Karpas-422 (cell line): ENCODE results near the gene ADD1. TPM values are rescaled to one million over a fixed set of nuclear protein-coding genes. Genes with fewer than 3 reads are reported as not detected.

Experiments used
- DNase-seq: peaks from one replicate; pipeline ENCODE4 v3.0.0-alpha.2; 2015
- H2AFZ ChIP-seq: fragments of 200-600 bp; sonication (generic); 2 replicates; pipeline ENCODE4 v1.6.1; 2014; ENCODE audit warnings: antibody characterized with exemption, low read length, mixed read lengths
- H3K27ac ChIP-seq: fragments of 200-600 bp; sonication (generic); 2 replicates; pipeline ENCODE4 v1.5.1; 2014; ENCODE audit warnings: mild to moderate bottlenecking, low read length, moderate library complexity
- H3K27me3 ChIP-seq: fragments of 200-600 bp; sonication (generic); 2 replicates; pipeline ENCODE4 v1.6.1; 2014; ENCODE audit warnings: low read length, mixed read lengths
- H3K36me3 ChIP-seq: fragments of 200-600 bp; sonication (generic); 2 replicates; pipeline ENCODE4 v1.6.1; 2014; ENCODE audit warnings: low read length, mixed read lengths; ENCODE audit not compliant: insufficient read depth
- H3K4me1 ChIP-seq: fragments of 200-600 bp; sonication (generic); 2 replicates; pipeline ENCODE4 v1.6.1; 2014; ENCODE audit warnings: mild to moderate bottlenecking, low read length, mixed read lengths
- H3K4me2 ChIP-seq: fragments of 200-600 bp; sonication (generic); 2 replicates; pipeline ENCODE4 v1.6.1; 2014; ENCODE audit warnings: low read length, low read depth, mild to moderate bottlenecking; ENCODE audit not compliant: poor library complexity, severe bottlenecking
- H3K4me3 ChIP-seq: fragments of 200-600 bp; sonication (generic); 2 replicates; pipeline ENCODE4 v1.5.1; 2014; ENCODE audit warnings: mild to moderate bottlenecking, antibody characterized with exemption, low read length, mixed read lengths
- H3K79me2 ChIP-seq: fragments of 200-600 bp; sonication (generic); 2 replicates; pipeline ENCODE4 v1.6.1; 2014; ENCODE audit warnings: mild to moderate bottlenecking, low read length, mixed read lengths
- H3K9ac ChIP-seq: fragments of 200-600 bp; sonication (generic); 2 replicates; pipeline ENCODE4 v1.6.0; 2014; ENCODE audit warnings: low read length
- H3K9me2 ChIP-seq: fragments of 200-600 bp; sonication (generic), shearing (Covaris generic); replicated peaks from 2 replicates; pipeline ENCODE4 v1.6.0; 2014; ENCODE audit warnings: mild to moderate bottlenecking, low read length, moderate library complexity; ENCODE audit not compliant: insufficient read depth
- H3K9me3 ChIP-seq: fragments of 300-700, 200-600 bp; sonication (generic); 2 replicates; pipeline ENCODE4 v1.6.1; 2014; ENCODE audit warnings: low read length, mixed read lengths
- H4K20me1 ChIP-seq: fragments of 200-600 bp; sonication (generic); 2 replicates; pipeline ENCODE4 v1.6.1; 2014; ENCODE audit warnings: mild to moderate bottlenecking, antibody characterized with exemption, low read length, low read depth; ENCODE audit not compliant: insufficient read depth
- total RNA-seq: library from RNA; depleted of rRNA; stranded (reverse); fragments of >200 nt; shearing (Covaris generic); gene quantifications from 2 replicates; pipeline ENCODE4 v1.2.3, GENCODE V29; 2014; ENCODE audit warnings: low replicate concordance

The ADD1 gene
- total RNA-seq, 1 experiment from 2014 or later: 69.7 TPM

DNA sequence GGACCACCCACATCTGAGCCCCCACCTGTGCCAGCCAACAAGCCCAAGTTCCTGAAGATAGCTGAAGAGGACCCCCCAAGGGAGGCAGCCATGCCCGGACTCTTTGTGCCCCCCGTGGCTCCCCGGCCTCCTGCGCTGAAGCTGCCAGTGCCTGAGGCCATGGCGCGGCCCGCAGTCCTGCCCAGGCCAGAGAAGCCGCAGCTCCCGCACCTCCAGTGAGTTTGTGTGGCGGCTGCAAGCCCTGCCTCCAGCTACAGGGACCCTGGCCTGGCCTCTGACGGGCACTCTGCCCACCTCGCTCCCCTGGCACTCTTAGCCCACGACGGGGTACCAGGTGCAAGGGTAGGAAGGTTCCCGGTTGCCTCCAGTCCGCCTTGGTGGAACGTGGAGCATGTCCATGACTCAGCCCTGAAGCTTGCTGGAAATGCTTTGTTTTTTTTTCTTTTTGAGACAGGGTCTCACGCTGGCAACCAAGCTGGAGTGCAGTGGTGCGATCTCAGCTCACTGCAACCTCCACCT is 13.7 kb upstream of the ADD1 start:
- Histone ChIP-seq H2AFZ (no peak overlapping the region), H3K27me3 (no peaks in the 10 kb centered on the region), H3K79me2 (no peaks in the 10 kb centered on the region), H3K9me3 (no peaks in the 10 kb centered on the region), H4K20me1 (0 out of 2 replicates have a peak, but pooled peaks cover 10% of the 10 kb centered on the region), H3K9me2 (no peaks in the 10 kb centered on the region), H3K4me1 (peaks cover 30% of the 10 kb centered on the region), H3K36me3 (no peaks in the 10 kb centered on the region), H3K9ac (no peak overlapping the region), H3K4me3 (no peak overlapping the region), H3K4me2 (no peak overlapping the region), H3K27ac (no peak overlapping the region)
- no peak for DNase-seq

DNA sequence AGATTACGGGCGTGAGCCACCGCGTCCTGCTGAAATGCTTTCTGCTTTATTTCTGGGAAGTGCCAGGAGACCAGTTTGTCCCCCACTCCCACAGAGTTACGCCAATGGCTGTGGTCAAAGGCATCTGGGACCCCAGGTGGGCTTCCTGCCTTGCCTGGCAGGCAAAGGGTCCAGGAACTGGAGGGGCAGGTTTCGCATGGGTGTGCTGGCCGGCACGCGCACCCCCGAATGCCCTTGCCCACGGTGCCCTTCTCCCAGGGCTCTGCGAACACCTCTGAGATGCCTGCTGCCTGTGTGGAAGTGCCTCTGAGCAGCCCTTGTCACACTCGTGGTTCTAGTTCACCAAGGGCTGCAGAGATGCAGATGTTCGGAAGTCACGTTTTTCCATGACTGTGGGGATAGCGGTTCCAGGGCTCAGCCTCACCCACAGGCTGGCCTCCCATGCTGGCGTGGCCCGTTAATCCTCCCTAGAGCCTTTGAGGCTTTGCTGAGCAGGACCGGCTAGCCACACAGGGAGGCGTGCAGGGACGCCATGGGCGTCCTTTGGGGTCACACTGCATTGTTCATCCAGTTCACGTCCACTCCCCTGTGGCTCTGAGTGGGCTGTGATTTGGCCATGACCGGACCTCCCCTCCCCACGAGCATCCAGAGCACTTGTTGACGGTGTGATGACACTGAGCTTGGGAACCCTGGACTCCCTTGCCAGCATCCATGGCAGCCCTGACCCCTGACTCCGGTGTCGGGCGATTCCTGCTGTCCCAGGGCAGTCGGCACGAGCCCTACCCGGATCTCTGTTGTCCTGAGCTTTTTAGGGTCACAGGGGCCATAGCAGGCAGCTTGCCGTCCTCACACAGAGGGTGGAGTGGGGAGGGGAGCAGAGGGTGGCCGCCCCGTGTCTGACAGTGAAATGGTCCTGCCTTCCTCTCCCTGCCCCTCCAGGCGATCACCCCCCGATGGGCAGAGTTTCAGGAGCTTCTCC is 12.7 kb upstream of the ADD1 start:
- Histone ChIP-seq H3K9ac (no peak overlapping the region), H3K27ac (no peak overlapping the region), H3K36me3 (no peaks in the 10 kb centered on the region), H3K4me1 (peaks cover 38% of the 10 kb centered on the region), H4K20me1 (0 out of 2 replicates have a peak, but pooled peaks cover 10% of the 10 kb centered on the region), H3K4me3 (no peak overlapping the region), H3K4me2 (no peak overlapping the region), H3K27me3 (no peaks in the 10 kb centered on the region), H3K79me2 (no peaks in the 10 kb centered on the region), H2AFZ (no peak overlapping the region), H3K9me2 (no peaks in the 10 kb centered on the region), H3K9me3 (no peaks in the 10 kb centered on the region)
- DNase-seq: no peak

GRCh38 chr4:2831611-2832308 is 11.9 kb upstream of the ADD1 start:
- Histone ChIP-seq H3K4me1 (peaks cover 41% of the 10 kb centered on the region), H3K27me3 (no peaks in the 10 kb centered on the region), H2AFZ (no peak overlapping the region), H3K4me3 (no peak overlapping the region; the same call in 1 of the 2 replicates), H3K9me2 (no peaks in the 10 kb centered on the region), H3K36me3 (no peaks in the 10 kb centered on the region), H3K27ac (0 out of 2 replicates have a peak overlapping the region, but pooled peaks have one; percentile 11), H4K20me1 (0 out of 2 replicates have a peak, but pooled peaks cover 10% of the 10 kb centered on the region), H3K9me3 (no peaks in the 10 kb centered on the region), H3K9ac (peak overlapping the region; percentile 15; the same call in 1 of the 2 replicates), H3K4me2 (peak overlapping the region; percentile 31), H3K79me2 (no peaks in the 10 kb centered on the region)
- DNase-seq: no peak

DNA sequence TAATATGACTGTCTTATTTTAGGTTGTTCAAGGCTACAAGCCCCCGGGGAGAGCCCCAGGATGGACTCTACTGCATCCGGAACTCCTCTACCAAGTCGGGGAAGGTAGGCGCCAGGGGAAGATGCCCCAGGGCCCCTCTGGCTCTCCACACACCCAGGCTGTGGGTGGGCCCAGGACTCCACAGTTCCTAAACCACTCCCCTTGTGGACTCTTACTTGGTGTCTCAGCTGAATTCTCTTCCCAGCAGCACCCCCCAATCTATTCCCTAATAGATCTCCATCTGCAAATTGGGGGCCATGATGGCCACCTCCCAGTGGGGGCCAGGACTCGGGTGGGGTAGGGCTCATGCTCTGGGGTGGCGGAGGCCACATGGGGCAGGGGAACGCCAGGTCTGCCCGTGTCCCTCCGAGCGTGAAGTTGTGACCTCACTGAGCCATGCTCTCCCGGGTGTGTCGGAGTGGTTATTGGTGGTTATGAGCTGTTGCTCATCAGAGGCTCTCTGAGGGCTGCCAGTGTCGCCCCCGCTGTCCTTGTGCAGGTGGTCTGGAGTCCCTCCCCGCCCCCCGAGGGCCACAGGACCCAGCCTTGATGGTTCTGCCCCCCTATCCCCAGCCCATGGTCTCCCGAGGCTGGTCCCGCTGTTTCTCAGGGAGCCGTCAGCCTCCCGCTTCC is 11.2 kb upstream of the ADD1 start:
- Histone ChIP-seq H3K79me2 (no peaks in the 10 kb centered on the region), H3K36me3 (no peaks in the 10 kb centered on the region), H3K27ac (peak overlapping the region; percentile 11; the same call in 1 of the 2 replicates), H4K20me1 (0 out of 2 replicates have a peak, but pooled peaks cover 10% of the 10 kb centered on the region), H2AFZ (no peak overlapping the region), H3K4me3 (no peak overlapping the region; the same call in 1 of the 2 replicates), H3K9me3 (no peaks in the 10 kb centered on the region), H3K4me2 (peak overlapping the region; percentile 31), H3K4me1 (peaks cover 48% of the 10 kb centered on the region), H3K9ac (peak overlapping the region; percentile 15; the same call in 1 of the 2 replicates), H3K9me2 (no peaks in the 10 kb centered on the region), H3K27me3 (no peaks in the 10 kb centered on the region)
- peak; percentile 78 for DNase-seq

DNA sequence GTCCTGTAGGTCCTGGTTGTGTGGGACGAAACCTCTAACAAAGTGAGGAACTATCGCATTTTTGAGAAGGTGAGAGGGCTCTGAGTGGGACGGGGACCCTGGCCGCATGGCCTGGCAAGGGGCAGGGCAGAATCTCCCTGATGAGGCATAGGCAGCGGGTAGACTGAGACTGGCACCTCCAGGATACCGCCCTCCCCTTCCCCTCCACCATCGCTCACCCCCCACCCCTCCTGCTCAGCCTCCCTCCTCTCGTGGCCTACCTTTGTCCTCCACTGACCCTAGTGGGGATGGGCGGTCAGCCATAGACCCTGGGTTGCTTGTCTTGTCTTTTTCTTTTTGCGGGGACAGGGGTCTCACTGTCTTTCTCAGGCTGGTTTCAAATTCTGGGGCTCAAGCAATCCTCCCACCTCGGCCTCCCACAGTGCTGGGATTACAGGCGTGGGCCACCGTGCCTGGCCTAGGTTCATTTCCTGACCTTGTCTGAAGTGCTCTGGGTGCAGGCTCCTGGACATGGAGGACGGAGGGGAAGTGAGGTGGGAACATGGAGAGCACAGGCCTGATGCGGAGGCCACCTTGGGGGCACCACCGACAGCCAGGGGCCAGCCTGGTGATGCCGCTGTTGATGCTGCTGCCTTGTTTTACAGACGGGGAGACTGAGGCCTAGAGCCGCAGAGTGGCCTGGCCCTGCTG is 10.5 kb upstream of the ADD1 start:
- Histone ChIP-seq H3K27me3 (no peaks in the 10 kb centered on the region), H3K9ac (no peak overlapping the region), H3K9me3 (no peaks in the 10 kb centered on the region), H4K20me1 (0 out of 2 replicates have a peak, but pooled peaks cover 10% of the 10 kb centered on the region), H3K4me3 (no peak overlapping the region), H3K36me3 (no peaks in the 10 kb centered on the region), H3K4me2 (no peak overlapping the region), H2AFZ (no peak overlapping the region), H3K27ac (peak overlapping the region; percentile 11; the same call in 1 of the 2 replicates), H3K79me2 (no peaks in the 10 kb centered on the region), H3K4me1 (peaks cover 55% of the 10 kb centered on the region), H3K9me2 (no peaks in the 10 kb centered on the region)
- no peak for DNase-seq

- H3K4me3 ChIP-seq: no peak overlapping the region
- H3K4me1 ChIP-seq: peaks cover 60% of the 10 kb centered on the region
- no peak overlapping the region for H3K9ac ChIP-seq
- H3K27ac ChIP-seq: no peak overlapping the region
- no peaks in the 10 kb centered on the region for H3K9me3 ChIP-seq
- 0 out of 2 replicates have a peak, but pooled peaks cover 10% of the 10 kb centered on the region for H4K20me1 ChIP-seq
- H3K36me3 ChIP-seq: no peaks in the 10 kb centered on the region
- no peaks in the 10 kb centered on the region for H3K9me2 ChIP-seq
- no peak overlapping the region for H3K4me2 ChIP-seq
- no peaks in the 10 kb centered on the region for H3K79me2 ChIP-seq
- no peak overlapping the region for H2AFZ ChIP-seq
- H3K27me3 ChIP-seq: no peaks in the 10 kb centered on the region
- DNase-seq: no peak
These were observed 10.0 kb upstream of the ADD1 start for GRCh38 chr4:2833671-2834000.

- H3K9ac ChIP-seq: peak overlapping the region; percentile 23
- no peaks in the 10 kb centered on the region for H3K27me3 ChIP-seq
- no peak overlapping the region for H2AFZ ChIP-seq
- no peak for DNase-seq
- H3K4me3 ChIP-seq: no peak overlapping the region
- H3K4me1 ChIP-seq: peaks cover 62% of the 10 kb centered on the region
- H3K4me2 ChIP-seq: peak overlapping the region; percentile 42
- no peaks in the 10 kb centered on the region for H3K9me2 ChIP-seq
- H3K36me3 ChIP-seq: no peaks in the 10 kb centered on the region
- H3K79me2 ChIP-seq: no peaks in the 10 kb centered on the region
- no peaks in the 10 kb centered on the region for H3K9me3 ChIP-seq
- H3K27ac ChIP-seq: peak overlapping the region; percentile 62
- 0 out of 2 replicates have a peak, but pooled peaks cover 10% of the 10 kb centered on the region for H4K20me1 ChIP-seq
These were observed 9.4 kb upstream of the ADD1 start for GRCh38 chr4:2834001-2834921.
